ENCODE data around the gene RNASE3. TPM values are rescaled to one million over a fixed set of nuclear protein-coding genes. Genes with fewer than 3 reads are reported as not detected.

The RNASE3 gene
- total RNA-seq, 1 donor from 2014 or later = not detected

- intact Hi-C loops (cut with micrococcal nuclease) = loop anchor here (5.0 kb wide), 2 partner anchors 98 to 158 kb away; no protein-coding TSS in a partner anchor
- Histone ChIP-seq H3K4me3 (no peak overlapping the region), H3K9me3 (replicated peaks) (no peaks in the 10 kb centered on the region), H3K36me3 (no peaks in the 10 kb centered on the region), H3K4me1 (no peaks in the 10 kb centered on the region), H3K27ac (replicated peaks) (no peak overlapping the region), H3K27me3 (ENCODE audit: low read depth) (peaks cover 37% of the 10 kb centered on the region)
- TF ChIP-seq CTCF (IDR thresholded peaks at IDR 0.05; ENCODE audit: borderline replicate concordance) = peak; percentile 85
- DNase-seq = peak; percentile 19
Measured at GRCh38 chr14:20855652-20856291, 35.4 kb upstream of the RNASE3 start.

GRCh38 chr14:20857207-20857606, 34.0 kb upstream of the RNASE3 start:
- no peak for TF ChIP-seq CTCF (IDR thresholded peaks at IDR 0.05; ENCODE audit: borderline replicate concordance)
- DNase-seq = no peak
- no peaks in the 10 kb centered on the region for H3K36me3 ChIP-seq
- H3K9me3 ChIP-seq (replicated peaks) = no peaks in the 10 kb centered on the region
- H3K27me3 ChIP-seq (ENCODE audit: low read depth) = peaks cover 29% of the 10 kb centered on the region
- H3K4me1 ChIP-seq = no peaks in the 10 kb centered on the region
- no peak overlapping the region for H3K4me3 ChIP-seq
- intact Hi-C loops (cut with micrococcal nuclease) = loop anchor here (5.0 kb wide), 2 partner anchors 100 to 160 kb away; no protein-coding TSS in a partner anchor
- H3K27ac ChIP-seq (replicated peaks) = no peak overlapping the region

GRCh38 chr14:20857630-20858261, 33.4 kb upstream of the RNASE3 start:
- peak; percentile 97 for TF ChIP-seq CTCF (IDR thresholded peaks at IDR 0.05; ENCODE audit: borderline replicate concordance)
- H3K4me3 ChIP-seq = no peak overlapping the region
- no peaks in the 10 kb centered on the region for H3K36me3 ChIP-seq
- peaks cover 29% of the 10 kb centered on the region for H3K27me3 ChIP-seq (ENCODE audit: low read depth)
- intact Hi-C loops (cut with micrococcal nuclease) = loop anchor here (5.0 kb wide), 2 partner anchors 100 to 160 kb away; no protein-coding TSS in a partner anchor
- H3K9me3 ChIP-seq (replicated peaks) = no peaks in the 10 kb centered on the region
- DNase-seq = peak; percentile 55
- H3K27ac ChIP-seq (replicated peaks) = no peak overlapping the region
- H3K4me1 ChIP-seq = no peaks in the 10 kb centered on the region

- H3K27me3 ChIP-seq (ENCODE audit: low read depth) = peaks cover 26% of the 10 kb centered on the region
- H3K36me3 ChIP-seq = no peaks in the 10 kb centered on the region
- no peak for TF ChIP-seq CTCF (IDR thresholded peaks at IDR 0.05; ENCODE audit: borderline replicate concordance)
- H3K4me3 ChIP-seq = no peak overlapping the region
- no peaks in the 10 kb centered on the region for H3K4me1 ChIP-seq
- no peak overlapping the region for H3K27ac ChIP-seq (replicated peaks)
- intact Hi-C loops (cut with micrococcal nuclease) = no loop called here
- no peak for DNase-seq
- no peaks in the 10 kb centered on the region for H3K9me3 ChIP-seq (replicated peaks)
Measured at GRCh38 chr14:20866194-20866593, 25.0 kb upstream of the RNASE3 start.

- intact Hi-C loops (cut with micrococcal nuclease) = no loop called here
- Histone ChIP-seq H3K27me3 (ENCODE audit: low read depth) (peaks cover 30% of the 10 kb centered on the region), H3K27ac (replicated peaks) (no peak overlapping the region), H3K4me1 (no peaks in the 10 kb centered on the region), H3K9me3 (replicated peaks) (no peaks in the 10 kb centered on the region), H3K4me3 (no peak overlapping the region), H3K36me3 (no peaks in the 10 kb centered on the region)
- TF ChIP-seq CTCF (IDR thresholded peaks at IDR 0.05; ENCODE audit: borderline replicate concordance) = peak; percentile 49
- DNase-seq = no peak
Measured at GRCh38 chr14:20866963-20867362, 24.2 kb upstream of the RNASE3 start.

Measured in left ventricle myocardium inferior (tissue), 1 donor.